HCT116 (cell line): ENCODE measurements around the gene RHD. TPM values are rescaled to one million over a fixed set of nuclear protein-coding genes. Genes with fewer than 3 reads are reported as not detected.
"Not testable (repeated sequence)": the region's sequence is repeated elsewhere in the genome, so short reads cannot be mapped to it uniquely, and the experiment has no call there.

ENCODE experiments used
- ATAC-seq: fragments of 200-7000 bp; cut with Tn5 transposase; 2 replicates; pipeline ENCODE4 v1.9.1; 2020; ENCODE audit warnings: mild to moderate bottlenecking, moderate library complexity
- BruUV-seq: library from RNA; stranded (reverse); fragments of 400-500 nt; replicated peaks from 2 replicates; lab custom pipeline; 2021; lab: Mats Ljungman, UMichigan
- CTCF ChIA-PET: fragments of 300-600 bp; sonication (Branson Sonifier 250); formaldehyde crosslinking; loops from one replicate; lab custom pipeline; 2021; ENCODE audit warnings: antibody characterized with exemption; lab: Charles Lee
- POLR2A ChIA-PET: fragments of 300-600, 350-600 bp; sonication (Branson Sonifier 250); formaldehyde crosslinking; loops from one replicate; lab custom pipeline; 2021; ENCODE audit warnings: antibody characterized with exemption; lab: Charles Lee
- RAD21 ChIA-PET, 2 experiments: fragments of 300-600 bp; sonication (Branson Sonifier 250); formaldehyde crosslinking; loops; one replicate each; lab custom pipeline; 2023; ENCODE audit warnings: low total read pairs in 2 of 2; ENCODE audit not compliant: uncharacterized antibody in 2 of 2, unreplicated experiment in 2 of 2, low non-redundant PET in 1 of 2; lab: Charles Lee
- DNase-seq: peaks from one replicate; pipeline ENCODE4 v3.0.0-alpha.2; 2010; ENCODE audit warnings: low read depth, low spot score
- H2AFZ ChIP-seq: fragments of 200-600 bp; shearing (Covaris generic), sonication (generic); 2 replicates; pipeline ENCODE4 v1.6.1; 2017; ENCODE audit warnings: low read depth, mixed run types, mixed read lengths, antibody characterized with exemption, low read length; ENCODE audit not compliant: poor library complexity, severe bottlenecking
- H3K27ac ChIP-seq: 2 replicates; pipeline ENCODE4 v1.5.1; 2012; ENCODE audit warnings: low read depth, low read length
- H3K27me3 ChIP-seq: fragments of 200-600 bp; sonication (generic); 2 replicates; pipeline ENCODE4 v1.6.1; 2016; ENCODE audit warnings: mixed run types, low read length, mixed read lengths; ENCODE audit not compliant: insufficient read depth
- H3K36me3 ChIP-seq, 2 experiments: fragments of 200-500 bp in 1 of 2; fragments of 200-600 bp in 1 of 2; sonication (Bioruptor generic) in 1 of 2; sonication (generic) in 1 of 2; 2 replicates each; pipeline versions ENCODE4 v1.5.1 to v1.6.1; 2014 to 2016; ENCODE audit warnings: low read length in 2 of 2, inconsistent platforms in 1 of 2, mixed read lengths in 1 of 2, mixed run types in 1 of 2; ENCODE audit not compliant: insufficient read depth in 2 of 2, control insufficient read depth in 1 of 2
- H3K4me1 ChIP-seq, 2 experiments: fragments of 200-600 bp in 1 of 2; sonication (generic) in 1 of 2; 2 replicates each; pipeline versions ENCODE4 v1.5.1 to v1.6.1; 2012 to 2017; ENCODE audit warnings: low read length in 2 of 2, inconsistent platforms in 1 of 2, mild to moderate bottlenecking in 1 of 2, mixed read lengths in 1 of 2, mixed run types in 1 of 2, moderate library complexity in 1 of 2; ENCODE audit not compliant: insufficient read depth in 2 of 2, control insufficient read depth in 1 of 2
- H3K4me2 ChIP-seq: fragments of 200-600 bp; sonication (generic); 2 replicates; pipeline ENCODE4 v1.6.1; 2017; ENCODE audit warnings: mixed run types, low read length, mixed read lengths
- H3K4me3 ChIP-seq, 2 experiments: fragments of 200-600 bp in 1 of 2; sonication (generic) in 1 of 2; replicated peaks in 1 of 2; 2 replicates each; pipeline ENCODE4 v1.5.1; 2011 to 2016; ENCODE audit warnings: low read length in 2 of 2, control low read depth in 1 of 2, low read depth in 1 of 2, mild to moderate bottlenecking in 1 of 2, mixed read lengths in 1 of 2, mixed run types in 1 of 2
- H3K79me2 ChIP-seq: fragments of 200-600 bp; sonication (generic); 2 replicates; pipeline ENCODE4 v1.6.1; 2017; ENCODE audit warnings: mild to moderate bottlenecking, mixed run types, low read length, moderate library complexity, mixed read lengths; ENCODE audit not compliant: insufficient read depth
- H3K9ac ChIP-seq: fragments of 200-600 bp; sonication (generic); 2 replicates; pipeline ENCODE4 v1.6.1; 2016; ENCODE audit warnings: low read length, mixed read lengths
- H3K9me2 ChIP-seq: fragments of 200-600 bp; sonication (generic), shearing (Covaris generic); 2 replicates; pipeline ENCODE4 v1.6.1; 2017; ENCODE audit warnings: mixed run types, mild to moderate bottlenecking, moderate library complexity; ENCODE audit not compliant: insufficient read depth
- H3K9me3 ChIP-seq, 2 experiments: fragments of 200-500 bp in 1 of 2; fragments of 200-600 bp in 1 of 2; sonication (Bioruptor generic) in 1 of 2; sonication (generic) in 1 of 2; 2 replicates each; pipeline ENCODE4 v1.6.1; 2014 to 2017; ENCODE audit warnings: low read length in 2 of 2, mixed read lengths in 2 of 2, inconsistent platforms in 1 of 2, low read depth in 1 of 2, mild to moderate bottlenecking in 1 of 2, mixed run types in 1 of 2, moderate library complexity in 1 of 2; ENCODE audit not compliant: control insufficient read depth in 1 of 2, insufficient read depth in 1 of 2
- H4K20me1 ChIP-seq: fragments of 200-600 bp; sonication (generic), shearing (Covaris generic); 2 replicates; pipeline ENCODE4 v1.6.1; 2017; ENCODE audit warnings: mixed run types, mild to moderate bottlenecking, moderate library complexity; ENCODE audit not compliant: insufficient read depth
- ATF3 ChIP-seq: IDR thresholded peaks from 2 replicates; pipeline ENCODE4 v1.6.1; 2012
- CBX3 ChIP-seq: IDR thresholded peaks from 2 replicates; pipeline ENCODE4 v1.6.1; 2012; ENCODE audit warnings: low read depth
- CEBPB ChIP-seq: IDR thresholded peaks from 2 replicates; pipeline ENCODE4 v1.6.1; 2012; ENCODE audit warnings: low read depth
- CTCF ChIP-seq, 3 experiments: fragments of 200-600 bp in 1 of 3; sonication (generic) in 1 of 3; IDR thresholded peaks in 2 of 3; conservative IDR thresholded peaks in 1 of 3; 2 replicates each; pipeline ENCODE4 v1.5.1; 2012 to 2017; ENCODE audit warnings: low read depth in 2 of 3, low read length in 2 of 3, antibody characterized with exemption in 1 of 3, borderline replicate concordance in 1 of 3, control low read depth in 1 of 3, mild to moderate bottlenecking in 1 of 3, mixed read lengths in 1 of 3, mixed run types in 1 of 3, moderate library complexity in 1 of 3; ENCODE audit not compliant: insufficient read depth in 1 of 3
- EGR1 ChIP-seq: IDR thresholded peaks from 2 replicates; pipeline ENCODE4 v1.6.1; 2012; ENCODE audit warnings: low read depth
- ELF1 ChIP-seq: IDR thresholded peaks from 2 replicates; pipeline ENCODE4 v1.6.1; 2012; ENCODE audit warnings: low read depth, borderline replicate concordance
- EZH2 ChIP-seq: fragments of 200-600 bp; sonication (generic); IDR thresholded peaks from 2 replicates; pipeline ENCODE4 v1.6.1; 2017; ENCODE audit warnings: antibody characterized with exemption, mixed run types
- FOSL1 ChIP-seq: IDR thresholded peaks from 2 replicates; pipeline ENCODE4 v1.6.1; 2012; ENCODE audit warnings: low read depth
- MAX ChIP-seq: IDR thresholded peaks from 2 replicates; pipeline ENCODE4 v1.6.1; 2012
- POLR2A ChIP-seq: IDR thresholded peaks from 2 replicates; pipeline ENCODE4 v1.7.0; 2011; ENCODE audit warnings: borderline replicate concordance; ENCODE audit not compliant: insufficient read depth, insufficient read length; ENCODE audit errors: extremely low read depth
- POLR2AphosphoS5 ChIP-seq: IDR thresholded peaks from 2 replicates; pipeline ENCODE4 v1.6.1; 2011; ENCODE audit warnings: mild to moderate bottlenecking, low read depth, low read length, moderate library complexity
- SIN3A ChIP-seq: IDR thresholded peaks from 2 replicates; pipeline ENCODE4 v1.6.1; 2012; ENCODE audit warnings: low read depth
- SP1 ChIP-seq: IDR thresholded peaks from 2 replicates; pipeline ENCODE4 v1.6.1; 2012; ENCODE audit warnings: low read depth
- SRF ChIP-seq: IDR thresholded peaks from 2 replicates; pipeline ENCODE4 v1.6.1; 2012; ENCODE audit warnings: low read depth
- TCF7L2 ChIP-seq: IDR thresholded peaks from 2 replicates; pipeline ENCODE4 v1.7.0; 2011; ENCODE audit warnings: borderline replicate concordance, inconsistent platforms; ENCODE audit not compliant: insufficient read depth, insufficient read length; ENCODE audit errors: extremely low read depth
- YY1 ChIP-seq: IDR thresholded peaks from 2 replicates; pipeline ENCODE4 v1.6.1; 2011; ENCODE audit warnings: low read length, low read depth, moderate library complexity, mild to moderate bottlenecking; ENCODE audit not compliant: insufficient replicate concordance; ENCODE audit errors: extremely low read depth
- ZBTB33 ChIP-seq: IDR thresholded peaks from 2 replicates; pipeline ENCODE4 v1.6.1; 2011; ENCODE audit warnings: mild to moderate bottlenecking, low read length, moderate library complexity; ENCODE audit not compliant: insufficient replicate concordance; ENCODE audit errors: extremely low read depth
- intact Hi-C: fragments of 100-400 bp; cut with micrococcal nuclease; formaldehyde crosslinking; loops from 2 replicates; pipeline ENCODE4 v1.10.0; 2022
- total RNA-seq: library from RNA; stranded (reverse); gene quantifications from one replicate; pipeline ENCODE4 v1.2.1, GENCODE V29; 2021; ENCODE audit not compliant: unreplicated experiment

The RHD gene
- total RNA-seq, 1 experiment from 2014 or later = not detected

GRCh38 chr1:25361901-25362300, 89.6 kb downstream of the RHD start:
- no peaks in the 10 kb centered on the region for H3K79me2 ChIP-seq
- DNase-seq = no peak
- POLR2A ChIA-PET = no interaction called here
- CTCF ChIA-PET = no interaction called here
- H3K27ac ChIP-seq = no peak overlapping the region
- no peak overlapping the region for H3K4me2 ChIP-seq
- RAD21 ChIA-PET = no interaction called here
- no peaks in the 10 kb centered on the region for H3K9me2 ChIP-seq
- TF ChIP-seq CTCF (IDR thresholded peaks at IDR 0.05 in 2 of 3, conservative IDR thresholded peaks at IDR 0.05 in 1 of 3; ENCODE audit: borderline replicate concordance in 1 of 3, insufficient read depth in 1 of 3, low read depth in 2 of 3, low read length in 2 of 3) (no peak), CEBPB (no peak), ZBTB33 (no peak), TCF7L2 (no peak), EGR1 (no peak), SRF (no peak), SIN3A (no peak), FOSL1 (no peak), CBX3 (no peak), MAX (no peak), ELF1 (no peak), POLR2AphosphoS5 (no peak), EZH2 (no peak), SP1 (no peak), YY1 (no peak), ATF3 (no peak), POLR2A (no peak)
- peaks cover 0 to 13% of the 10 kb centered on the region in 2 experiments; a peak in 2 of 4 replicates for H3K4me1 ChIP-seq
- intact Hi-C loops = no loop called here
- no peaks in the 10 kb centered on the region for H3K27me3 ChIP-seq
- H4K20me1 ChIP-seq = no peaks in the 10 kb centered on the region
- no peak overlapping the region for H3K4me3 ChIP-seq
- H3K36me3 ChIP-seq = peaks cover 4 to 9% of the 10 kb centered on the region in 2 experiments; a peak in 3 of 4 replicates
- H3K9ac ChIP-seq = no peak overlapping the region
- no peak for ATAC-seq
- H3K9me3 ChIP-seq = no peaks in the 10 kb centered on the region
- no TSS peak for BruUV-seq
- H2AFZ ChIP-seq = no peak overlapping the region

- H3K9me2 ChIP-seq, H3K36me3 ChIP-seq, RAD21 ChIA-PET, H3K9me3 ChIP-seq, H3K4me3 ChIP-seq, CTCF ChIA-PET, intact Hi-C loops, DNase-seq, ATAC-seq, H2AFZ ChIP-seq, H3K9ac ChIP-seq, H3K27ac ChIP-seq, POLR2A ChIA-PET, BruUV-seq, H3K79me2 ChIP-seq, H3K27me3 ChIP-seq, H3K4me2 ChIP-seq, H4K20me1 ChIP-seq: not testable (repeated sequence)
- H3K4me1 ChIP-seq = peaks cover 0 to 13% of the 10 kb centered on the region in 2 experiments; a peak in 2 of 4 replicates
These were observed 90.6 kb downstream of the RHD start for GRCh38 chr1:25362634-25363559.
